ENCODE data around the gene HEPN1. TPM values are rescaled to one million over a fixed set of nuclear protein-coding genes. Genes with fewer than 3 reads are reported as not detected.
A peak's percentile ranks its signal among the peaks of the same experiment; 100 is the strongest.

Gene HEPN1
- total RNA-seq, result not detected
- polyA plus RNA-seq (ENCODE audit: insufficient read depth, low read depth, low replicate concordance), result not detected
- long read RNA-seq, donor 1, partial matches to known transcripts, result 0 of 1 reads
- long read RNA-seq, donor 1, other reads (novel, unspliced or antisense), result 0 of 1 reads
- long read RNA-seq, donor 2, partial matches to known transcripts, result 0 of 2 reads
- long read RNA-seq, donor 2, other reads (novel, unspliced or antisense), result 0 of 2 reads
- long read RNA-seq, donor 3, transcript HEPN1-201 (1 exons, 1,434 nt), result major isoform, 11 of 11 reads
- long read RNA-seq, donor 3, partial matches to known transcripts, result 0 of 11 reads
- long read RNA-seq, donor 3, other reads (novel, unspliced or antisense), result 0 of 11 reads
- long read RNA-seq, donor 4, transcript HEPN1-201 (1 exons, 1,434 nt), result major isoform, 8 of 8 reads
- long read RNA-seq, donor 4, partial matches to known transcripts, result 0 of 8 reads
- long read RNA-seq, donor 4, other reads (novel, unspliced or antisense), result 0 of 8 reads
- long read RNA-seq, donor 5, partial matches to known transcripts, result 0 of 1 reads
- long read RNA-seq, donor 5, other reads (novel, unspliced or antisense), result 0 of 1 reads
- long read RNA-seq, donor 6, partial matches to known transcripts, result 0 of 2 reads
- long read RNA-seq, donor 6, other reads (novel, unspliced or antisense), result 0 of 2 reads
- long read RNA-seq, donor 7, partial matches to known transcripts, result 0 of 1 reads
- long read RNA-seq, donor 7, other reads (novel, unspliced or antisense), result 0 of 1 reads
- long read RNA-seq, donor 8, transcript HEPN1-201 (1 exons, 1,434 nt), result major isoform, 8 of 8 reads
- long read RNA-seq, donor 8, partial matches to known transcripts, result 0 of 8 reads
- long read RNA-seq, donor 8, other reads (novel, unspliced or antisense), result 0 of 8 reads
- long read RNA-seq, donor 9, result 0 reads
- long read RNA-seq, donor 10, partial matches to known transcripts, result 0 of 3 reads
- long read RNA-seq, donor 10, other reads (novel, unspliced or antisense), result 0 of 3 reads

- Histone ChIP-seq H3K9me3 (ENCODE audit: control insufficient read depth in 2 of 3, insufficient read depth in 1 of 3, low read length in 3 of 3) (no peaks in the 10 kb centered on the region), H3K4me3 (ENCODE audit: low read length in 3 of 3) (no peak within 1 kb of the TSS), H3K4me1 (ENCODE audit: control insufficient read depth in 2 of 3, insufficient read depth in 2 of 3, low read depth in 1 of 3, low read length in 3 of 3) (peaks cover 0 to 4% (median 0%) of the 10 kb centered on the region in 3 donors), H3K36me3 (ENCODE audit: control insufficient read depth in 2 of 3, insufficient read depth in 3 of 3, low read length in 3 of 3) (no peaks in the 10 kb centered on the region), H3K27me3 (ENCODE audit: control insufficient read depth, insufficient read depth, low read length) (no peaks in the 10 kb centered on the region), H3K27ac (ENCODE audit: low read depth in 2 of 2, low read length in 2 of 2) (no peak within 1 kb of the TSS), H3K9ac (ENCODE audit: low read length in 3 of 3) (no peak within 1 kb of the TSS)
- intact Hi-C loops (cut with DNase I), result no loop called here
- no peak for DNase-seq
- FAIRE-seq, result no peak
- no peak for TF ChIP-seq CTCF (IDR thresholded peaks at IDR 0.05; ENCODE audit: borderline replicate concordance, extremely low read depth, insufficient read depth)
These were observed at the start of gene HEPN1 for GRCh38 chr11:124918950-124919349. Gene HEPN1, plus strand, starts transcription at chr11:124919250.

DNA sequence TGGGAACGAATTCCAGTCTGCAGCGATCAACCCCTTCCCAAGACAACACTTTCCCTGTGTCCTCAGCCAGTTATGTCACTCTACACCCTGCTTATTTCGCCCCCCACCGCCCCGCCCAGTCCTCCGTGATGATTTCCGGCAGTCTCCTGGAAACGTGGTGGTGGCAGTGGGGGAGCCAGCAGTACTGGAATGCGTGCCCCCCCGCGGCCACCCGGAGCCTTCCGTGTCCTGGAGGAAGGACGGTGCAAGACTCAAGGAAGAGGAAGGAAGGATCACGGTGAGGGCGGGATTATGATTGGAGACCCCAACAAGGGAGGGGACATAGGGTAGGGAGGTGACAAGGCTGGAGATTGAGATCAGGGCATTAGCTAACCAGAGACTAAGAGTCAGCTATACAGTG lies 49.7 kb upstream of the HEPN1 start:
- Histone ChIP-seq H3K36me3 (ENCODE audit: control insufficient read depth in 2 of 3, insufficient read depth in 3 of 3, low read length in 3 of 3) (no peaks in the 10 kb centered on the region), H3K4me3 (ENCODE audit: low read length in 3 of 3) (no peak overlapping the region), H3K9ac (ENCODE audit: low read length in 3 of 3) (no peak overlapping the region), H3K27me3 (ENCODE audit: control insufficient read depth, insufficient read depth, low read length) (peaks cover 68% of the 10 kb centered on the region), H3K4me1 (ENCODE audit: control insufficient read depth in 2 of 3, insufficient read depth in 2 of 3, low read depth in 1 of 3, low read length in 3 of 3) (peaks cover 0 to 11% (median 8%) of the 10 kb centered on the region in 3 donors), H3K9me3 (ENCODE audit: control insufficient read depth in 2 of 3, insufficient read depth in 1 of 3, low read length in 3 of 3) (no peaks in the 10 kb centered on the region), H3K27ac (ENCODE audit: low read depth in 2 of 2, low read length in 2 of 2) (no peak overlapping the region)
- TF ChIP-seq CTCF (IDR thresholded peaks at IDR 0.05; ENCODE audit: borderline replicate concordance, extremely low read depth, insufficient read depth), result no peak
- DNase-seq, result peak in 1 of 5 donors; percentile 43
- no peak for FAIRE-seq
- intact Hi-C loops (cut with DNase I), result no loop called here

DNA sequence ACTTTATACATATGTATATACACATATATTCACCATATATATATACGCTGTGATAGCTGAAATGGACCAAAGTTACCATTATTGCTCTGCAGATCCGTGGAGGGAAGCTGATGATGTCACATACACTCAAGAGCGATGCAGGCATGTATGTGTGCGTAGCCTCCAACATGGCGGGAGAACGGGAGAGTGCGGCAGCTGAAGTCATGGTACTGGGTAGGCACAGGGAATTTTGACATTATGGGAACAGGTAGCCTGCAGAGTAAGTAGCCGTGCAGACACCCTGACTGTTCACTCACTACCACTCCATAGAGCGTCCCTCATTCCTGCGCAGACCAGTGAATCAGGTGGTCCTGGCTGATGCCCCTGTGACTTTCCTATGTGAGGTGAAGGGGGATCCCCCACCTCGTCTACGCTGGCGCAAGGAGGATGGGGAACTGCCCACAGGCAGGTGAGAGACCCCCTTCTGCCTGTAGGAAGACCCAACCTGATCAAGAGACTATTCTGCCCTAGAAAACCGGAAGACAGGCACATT lies 49.1 kb upstream of the HEPN1 start:
- no peak for FAIRE-seq

More for the DNA sequence above, 49.1 kb upstream of the HEPN1 start:
- H3K9me3 ChIP-seq (ENCODE audit: control insufficient read depth in 2 of 3, insufficient read depth in 1 of 3, low read length in 3 of 3), result no peaks in the 10 kb centered on the region
- no peaks in the 10 kb centered on the region for H3K36me3 ChIP-seq (ENCODE audit: control insufficient read depth in 2 of 3, insufficient read depth in 3 of 3, low read length in 3 of 3)
- peaks cover 65% of the 10 kb centered on the region for H3K27me3 ChIP-seq (ENCODE audit: control insufficient read depth, insufficient read depth, low read length)
- no peak for TF ChIP-seq CTCF (IDR thresholded peaks at IDR 0.05; ENCODE audit: borderline replicate concordance, extremely low read depth, insufficient read depth)
- no peak overlapping the region for H3K4me3 ChIP-seq (ENCODE audit: low read length in 3 of 3)
- intact Hi-C loops (cut with DNase I), result no loop called here
- no peak overlapping the region for H3K27ac ChIP-seq (ENCODE audit: low read depth in 2 of 2, low read length in 2 of 2)
- H3K4me1 ChIP-seq (ENCODE audit: control insufficient read depth in 2 of 3, insufficient read depth in 2 of 3, low read depth in 1 of 3, low read length in 3 of 3), result peaks cover 0 to 11% (median 8%) of the 10 kb centered on the region in 3 donors
- DNase-seq, result peak in 1 of 5 donors; percentile 54
- no peak overlapping the region for H3K9ac ChIP-seq (ENCODE audit: low read length in 3 of 3)

Measured in kidney (tissue), 22 donors.